Measurements from ENCODE around the gene PHACTR2.
"Not testable (repeated sequence)": the region's sequence is repeated elsewhere in the genome, so short reads cannot be mapped to it uniquely, and the experiment has no call there.

PHACTR2 gene

DNA sequence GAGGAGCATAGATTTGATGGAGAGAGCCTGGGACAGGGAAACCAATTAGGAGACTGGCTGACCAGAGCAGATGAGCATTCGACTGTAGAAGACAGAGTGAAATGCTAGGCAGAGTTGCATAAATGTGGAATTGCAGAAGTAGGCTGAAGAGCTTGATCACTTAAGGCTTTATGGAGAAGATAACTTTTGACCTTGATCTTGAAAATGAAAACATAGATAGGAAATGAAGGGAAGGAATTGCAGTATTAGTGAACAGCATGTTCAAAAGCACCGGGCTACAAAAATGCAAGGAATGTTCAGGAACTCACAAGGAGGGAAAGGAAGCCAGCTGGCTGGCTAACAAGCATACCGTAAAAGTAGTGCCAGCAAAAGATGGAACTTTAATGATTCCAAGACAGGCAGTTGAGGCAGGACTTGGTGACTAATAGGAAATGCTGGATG lies 144.8 kb downstream of the PHACTR2 start:
- DNase-seq: no peak

DNA sequence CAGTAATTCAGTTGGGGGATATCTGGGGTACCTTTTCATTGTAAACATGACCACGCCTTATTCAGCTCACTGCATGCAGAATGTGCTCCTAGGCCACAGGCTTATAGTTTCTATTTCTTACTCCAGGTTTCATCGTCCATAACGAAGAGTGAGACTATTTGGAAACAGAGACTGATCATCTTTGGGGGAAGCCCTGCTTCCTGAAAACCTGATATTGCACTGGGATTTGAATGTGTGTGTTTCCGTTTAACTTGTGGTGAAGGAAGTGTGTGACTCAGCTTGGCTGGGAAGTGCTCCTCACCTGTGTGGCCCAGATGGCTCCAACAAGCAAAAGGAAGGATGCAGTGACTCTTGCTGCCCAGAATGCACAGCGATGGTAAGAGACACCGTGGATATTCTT lies 145.8 kb downstream of the PHACTR2 start:
- DNase-seq: no peak

DNA sequence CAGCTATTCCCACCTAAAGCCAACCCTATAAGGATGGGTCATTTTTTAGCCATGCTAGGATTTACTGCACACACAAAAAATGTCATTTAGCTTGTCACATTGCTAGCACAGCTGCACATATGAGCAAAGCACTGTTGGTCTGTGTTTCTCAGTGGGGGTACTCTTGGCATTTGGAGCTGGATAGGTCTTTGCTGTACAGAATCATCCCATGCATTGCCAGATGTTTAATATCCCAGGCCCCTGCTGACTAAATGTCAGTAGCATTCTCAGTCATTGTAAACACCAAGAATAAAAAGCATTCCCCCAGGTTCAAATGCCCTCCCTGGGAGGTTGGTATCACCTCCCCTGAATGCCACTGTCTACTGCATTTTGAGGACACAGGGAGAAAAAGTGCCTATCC lies 150.8 kb downstream of the PHACTR2 start:
- DNase-seq: no peak

DNA sequence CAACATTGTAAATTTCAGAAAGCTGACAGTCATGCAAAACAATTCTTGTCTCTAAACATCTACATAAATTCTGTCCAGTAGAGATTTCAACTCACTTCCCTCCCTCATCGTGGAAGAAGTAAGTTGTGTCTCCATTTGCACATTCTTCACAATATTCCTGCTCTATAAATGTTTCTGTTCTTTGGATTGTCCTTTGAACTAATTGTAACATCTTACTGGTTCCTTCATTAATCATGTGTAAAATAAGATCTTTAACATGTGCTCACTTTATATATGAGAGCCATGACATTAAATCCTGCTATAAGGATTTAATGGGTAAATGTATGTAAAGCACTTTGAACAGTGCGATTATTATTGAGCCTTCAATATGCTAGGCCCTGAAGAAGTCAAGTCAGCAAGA lies 158.4 kb downstream of the PHACTR2 start:
- no peak for DNase-seq

DNA sequence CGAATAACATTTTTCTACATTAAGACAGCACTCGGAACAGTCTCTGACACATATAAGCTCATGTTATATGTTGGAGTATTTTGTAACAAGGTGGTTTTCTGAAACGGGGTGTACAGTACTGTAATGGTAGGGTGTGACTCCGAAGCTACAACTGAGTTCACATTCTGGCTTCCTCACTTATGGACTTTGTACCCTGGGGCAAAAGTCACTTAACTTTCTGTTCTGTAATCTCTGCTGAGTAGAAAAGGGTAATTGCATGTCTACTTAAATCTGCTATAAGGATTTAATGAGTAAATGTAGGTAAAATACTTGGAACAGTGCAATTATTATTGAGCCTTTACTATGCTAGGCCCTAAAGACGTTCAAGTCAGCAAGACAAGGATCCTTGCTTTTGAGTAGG lies 160.6 kb downstream of the PHACTR2 start:
- no peak for DNase-seq

DNA sequence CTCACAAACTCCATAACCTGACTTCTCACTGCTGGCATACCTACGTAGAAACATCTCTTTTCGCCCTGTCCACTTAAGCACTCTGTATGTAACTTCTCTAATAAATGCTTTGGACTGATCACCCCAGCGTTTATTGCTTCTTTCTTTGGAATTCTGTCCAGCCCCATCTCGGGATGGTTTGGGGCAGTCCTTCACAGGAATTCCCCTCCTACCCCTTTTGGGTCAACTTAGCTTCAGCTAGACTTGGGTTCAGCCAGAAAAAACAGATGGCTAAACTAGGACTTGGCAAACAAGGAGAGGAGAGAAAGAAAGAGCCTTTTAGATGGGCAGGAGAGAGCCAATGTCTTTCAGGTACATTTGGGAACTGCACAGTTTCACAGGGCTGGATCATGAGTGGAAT lies 161.4 kb downstream of the PHACTR2 start:
- DNase-seq: no peak

DNA sequence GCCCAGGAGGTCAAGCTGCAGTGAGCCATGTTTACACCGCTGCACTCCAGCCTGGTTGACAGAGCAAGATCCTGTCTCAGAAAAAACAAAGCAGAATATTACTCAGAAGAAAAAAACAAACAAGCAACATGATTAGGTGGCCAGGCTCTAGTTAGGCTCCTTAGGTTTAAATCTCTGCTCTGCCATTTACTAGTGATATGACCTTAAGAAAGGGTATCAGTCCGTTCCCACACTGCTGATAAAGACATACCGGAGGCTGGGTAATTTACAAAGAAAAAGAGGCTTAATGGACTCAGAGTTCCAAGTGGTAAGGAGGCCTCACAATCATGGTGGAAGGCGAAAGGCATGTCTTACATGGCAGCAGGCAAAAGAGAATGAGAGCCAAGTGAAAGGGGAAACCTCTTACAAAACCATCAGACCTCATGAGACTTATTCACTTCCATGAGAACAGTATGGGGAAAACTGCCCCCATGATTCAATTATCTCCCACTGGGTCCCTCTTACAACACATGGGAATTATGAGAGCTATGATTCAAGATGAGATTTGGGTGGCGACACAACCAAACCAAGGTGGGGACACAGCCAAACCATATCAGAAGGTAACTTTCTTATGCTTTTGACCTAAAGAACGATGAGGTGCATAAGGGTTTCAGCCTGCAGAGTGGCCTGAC lies 163.0 kb downstream of the PHACTR2 start:
- DNase-seq: no peak

DNA sequence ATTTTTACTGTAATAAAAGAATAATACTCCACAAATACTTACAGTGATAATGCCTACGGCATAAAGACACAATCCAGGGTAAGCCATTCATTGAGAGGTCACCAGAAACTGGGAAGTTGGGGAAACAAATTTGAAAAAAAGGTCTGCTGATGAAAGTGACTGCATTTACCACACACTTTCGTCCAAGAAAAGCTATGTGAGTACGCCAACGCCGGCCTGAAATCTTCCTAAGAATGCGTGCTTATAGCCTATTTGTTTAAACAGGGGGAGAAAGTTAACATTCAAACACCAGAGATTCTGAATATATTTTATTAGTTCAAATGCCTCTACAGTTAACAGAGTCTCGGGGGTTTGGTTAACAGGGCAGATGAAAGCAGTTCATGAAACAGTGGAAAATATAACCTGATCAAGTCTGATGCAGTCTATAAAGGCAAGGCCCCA lies 164.7 kb downstream of the PHACTR2 start:
- DNase-seq: peak; percentile 11

DNA sequence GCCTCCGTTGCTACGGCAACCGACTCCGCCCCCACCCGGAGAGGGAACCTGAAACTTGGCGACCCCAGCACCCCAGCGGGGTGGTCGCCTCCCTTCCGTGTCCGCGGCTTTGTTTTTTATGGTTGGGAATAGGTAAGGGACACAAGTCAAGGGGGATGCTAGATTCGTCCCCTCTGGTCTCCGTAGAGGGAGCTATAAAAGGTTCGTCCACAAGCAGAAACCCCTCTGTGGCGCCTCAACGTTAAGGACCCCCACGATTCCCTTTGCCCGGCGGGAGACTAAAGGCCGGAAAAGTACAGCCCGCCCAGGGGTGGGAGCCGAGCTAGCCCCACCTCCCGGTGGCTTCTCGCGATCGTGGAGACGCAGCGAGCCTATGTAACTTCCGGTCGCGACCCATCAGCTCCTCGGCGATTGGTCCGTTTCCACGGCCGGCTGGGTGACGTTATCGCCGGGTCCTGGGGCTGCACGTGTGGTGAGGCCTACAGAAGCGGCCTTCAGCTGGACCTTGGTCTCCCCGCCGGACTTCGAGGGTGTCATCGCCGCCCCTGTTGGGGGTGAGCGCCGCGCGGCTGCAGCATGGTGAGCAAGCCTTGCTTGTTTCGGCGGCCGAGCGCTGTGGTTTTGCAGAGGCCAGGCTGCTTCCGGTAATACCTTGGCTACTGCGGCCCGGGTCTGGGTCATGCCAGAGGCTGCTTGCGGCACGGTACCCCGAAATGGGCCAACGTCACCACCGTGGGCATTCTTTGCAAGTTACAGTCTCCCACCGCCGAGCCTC lies 165.3 kb downstream of the PHACTR2 start, which contains the start of gene LTV1:
Gene LTV1 (plus strand): TSS at position 437 of the 775 bp plus-strand sequence. CDS start 140 bp downstream, at position 577.
- peak; percentile 96 for DNase-seq

DNA sequence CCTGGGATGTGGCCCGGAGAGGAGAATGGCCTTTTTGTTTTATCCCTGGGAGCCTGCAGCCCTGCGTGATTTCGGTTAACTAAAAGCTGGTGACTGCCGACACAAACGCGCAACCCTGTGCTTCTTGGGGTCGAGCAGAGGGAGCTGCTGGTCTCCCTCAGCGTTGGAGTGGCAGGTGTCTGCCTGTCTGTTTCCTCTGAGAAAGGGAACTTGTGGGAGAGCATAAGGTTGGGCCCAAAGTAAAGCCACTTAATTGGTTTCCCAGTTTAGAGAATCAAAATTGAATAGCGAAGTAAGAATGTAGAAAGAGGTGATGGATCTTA lies 165.9 kb downstream of the PHACTR2 start:
- no peak for DNase-seq

DNA sequence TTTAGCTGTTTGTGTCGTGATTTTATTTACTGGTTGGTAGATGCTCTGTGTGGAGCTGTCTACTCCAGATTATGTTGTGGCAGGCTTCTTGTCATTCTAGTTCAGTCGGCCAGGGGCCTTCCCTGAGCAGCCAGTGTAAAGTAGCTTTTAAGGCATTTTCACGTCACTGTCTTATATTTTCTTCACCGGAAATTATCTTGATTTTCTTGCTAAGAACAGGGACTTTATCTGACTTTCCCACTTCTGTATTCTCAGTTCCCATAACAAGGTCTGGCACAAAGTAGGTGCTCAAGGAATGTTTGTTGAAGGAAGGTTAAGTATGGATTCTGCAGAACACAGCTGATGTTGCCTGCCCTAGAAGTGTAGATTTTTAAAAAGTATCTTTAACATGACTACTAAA lies 166.2 kb downstream of the PHACTR2 start:
- no peak for DNase-seq

DNA sequence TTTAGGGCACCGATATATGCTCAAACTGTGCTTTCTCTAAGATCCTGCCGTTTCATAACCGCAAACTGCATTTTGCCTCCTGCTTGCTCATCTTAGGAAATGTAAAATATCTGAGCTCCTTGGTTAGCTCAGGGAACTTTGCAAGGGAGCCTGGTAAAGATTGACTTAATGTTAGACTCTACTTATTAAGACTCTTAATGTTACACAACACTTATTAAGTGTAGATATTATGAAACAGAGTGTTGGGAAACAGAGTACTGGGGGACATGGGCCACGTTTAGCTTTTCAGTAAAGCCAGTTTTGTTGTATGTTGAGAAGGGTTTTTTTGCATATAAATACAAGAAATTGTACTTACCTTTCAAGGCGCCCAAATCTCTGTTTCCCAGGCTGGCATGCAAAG lies 167.3 kb downstream of the PHACTR2 start:
- no peak for DNase-seq

DNA sequence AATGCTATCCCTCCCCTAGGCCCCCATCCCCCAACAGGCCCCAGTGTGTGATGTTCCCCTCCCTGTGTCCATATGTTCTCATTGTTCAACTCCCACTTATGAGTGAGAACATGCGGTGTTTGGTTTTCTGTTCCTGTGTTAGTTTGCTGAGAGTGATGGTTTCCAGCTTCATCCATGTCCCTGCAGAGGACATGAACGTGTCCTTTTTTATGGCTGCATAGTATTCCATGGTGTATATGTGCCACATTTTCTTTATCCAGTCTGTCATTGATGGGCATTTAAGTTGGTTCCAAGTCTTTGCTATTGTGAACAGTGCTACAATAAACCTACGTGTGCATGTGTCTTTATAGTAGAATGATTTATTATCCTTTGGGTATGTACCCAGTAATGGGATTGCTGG lies 173.9 kb downstream of the PHACTR2 start:
- DNase-seq: not testable (repeated sequence)

DNA sequence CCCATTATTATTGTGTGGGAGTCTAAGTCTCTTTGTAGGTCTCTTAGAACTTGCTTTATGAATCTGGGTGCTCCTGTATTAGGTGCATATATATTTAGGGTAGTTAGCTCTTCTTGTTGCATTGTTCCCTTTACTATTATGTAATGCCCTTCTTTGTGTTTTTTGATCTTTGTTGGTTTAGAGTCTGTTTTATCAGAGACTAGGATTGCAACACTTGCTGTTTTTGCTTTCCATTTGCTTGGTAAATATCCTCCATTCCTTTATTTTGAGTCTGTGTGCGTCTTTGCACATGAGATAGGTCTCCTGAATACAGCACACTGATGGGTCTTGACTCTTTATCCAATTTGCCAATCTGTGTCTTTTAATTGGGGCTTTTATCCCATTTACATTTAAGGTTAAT lies 177.3 kb downstream of the PHACTR2 start:
- DNase-seq: not testable (repeated sequence)

DNA sequence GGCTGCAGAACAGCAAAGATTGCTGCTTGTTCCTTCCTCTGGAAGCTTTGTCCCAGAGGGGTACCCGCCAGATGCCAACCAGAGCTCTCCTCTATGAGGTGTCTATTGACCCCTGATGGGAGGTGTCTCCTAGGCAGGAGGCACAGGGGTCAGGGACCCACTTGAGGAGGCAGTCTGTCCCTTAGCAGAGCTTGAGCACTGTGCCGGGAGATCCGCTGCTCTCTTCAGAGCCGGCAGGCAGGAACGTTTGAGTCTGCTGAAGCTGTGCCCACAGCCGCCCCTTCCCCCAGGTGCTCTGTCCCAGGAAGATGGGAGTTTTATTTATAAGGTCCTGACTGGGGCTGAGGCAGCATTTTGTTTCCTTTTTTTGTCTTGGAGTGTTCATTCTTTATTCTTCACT lies 179.0 kb downstream of the PHACTR2 start:
- not testable (repeated sequence) for DNase-seq

DNA sequence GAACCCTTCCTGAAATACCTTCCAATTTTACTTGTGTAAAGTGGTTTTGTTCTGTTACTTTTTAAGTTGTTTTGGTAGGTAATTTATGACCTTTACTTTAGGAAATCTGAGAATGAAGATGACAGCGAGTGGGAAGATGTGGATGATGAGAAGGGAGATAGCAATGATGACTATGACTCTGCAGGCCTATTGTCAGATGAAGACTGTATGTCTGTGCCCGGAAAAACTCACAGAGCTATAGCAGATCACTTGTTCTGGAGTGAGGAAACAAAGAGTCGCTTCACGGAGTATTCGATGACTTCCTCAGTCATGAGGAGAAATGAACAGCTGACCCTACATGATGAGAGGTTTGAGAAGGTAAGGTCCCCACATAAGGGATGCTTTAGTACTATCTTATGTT lies 179.9 kb downstream of the PHACTR2 start:
- no peak for DNase-seq

DNA sequence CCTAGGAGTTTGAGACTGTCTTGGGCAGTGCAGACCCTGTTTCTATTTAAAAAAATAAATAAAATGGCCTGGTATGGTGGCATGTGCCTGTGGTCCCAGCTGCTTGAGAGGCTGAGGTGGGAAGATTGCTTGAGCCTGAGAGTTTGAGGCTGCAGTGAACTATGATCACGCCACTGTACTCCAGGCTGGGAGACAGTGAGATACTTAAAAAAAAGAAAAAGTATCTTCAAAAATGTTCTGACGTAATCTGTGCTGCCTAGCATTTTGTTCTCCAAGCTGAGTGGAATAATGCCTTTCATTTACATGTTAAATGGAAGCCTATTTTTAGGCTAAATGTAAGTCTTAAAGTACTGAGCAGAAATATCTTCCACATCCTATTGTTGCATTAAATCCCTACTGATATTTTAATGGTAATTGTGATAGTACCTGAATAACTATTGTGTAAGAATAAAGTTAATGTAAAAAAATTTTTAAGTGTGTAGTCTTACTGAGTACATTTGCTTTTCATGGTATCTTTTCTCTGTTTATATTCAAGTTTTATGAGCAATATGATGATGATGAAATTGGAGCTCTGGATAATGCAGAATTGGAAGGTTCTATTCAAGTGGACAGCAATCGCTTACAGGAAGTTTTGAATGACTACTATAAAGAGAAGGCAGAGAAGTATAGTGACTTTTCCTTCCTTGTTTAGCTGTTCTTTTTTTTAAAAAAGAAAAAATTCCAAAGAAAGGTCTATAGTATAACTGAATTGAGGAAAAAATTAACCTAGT lies 182.3 kb downstream of the PHACTR2 start:
- DNase-seq: no peak

DNA sequence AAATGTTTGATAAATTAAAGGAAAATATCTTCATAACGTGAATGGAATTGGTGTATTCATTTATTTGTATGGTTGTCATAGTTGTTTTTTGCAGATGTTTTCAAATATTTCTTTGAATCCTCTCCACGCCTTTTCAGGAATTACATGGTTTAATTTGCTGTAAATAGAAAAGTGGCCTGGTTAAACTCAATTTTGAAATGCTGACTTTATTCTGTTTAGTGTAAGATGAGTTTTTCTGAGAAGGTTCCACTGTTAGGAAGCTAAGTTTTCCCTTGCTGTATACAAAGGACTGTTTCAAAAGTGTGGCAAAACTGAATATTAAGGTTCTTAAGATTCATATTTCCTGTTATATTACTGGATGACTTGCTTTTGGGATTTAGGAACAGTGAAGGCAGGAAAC lies 186.0 kb downstream of the PHACTR2 start:
- no peak for DNase-seq

DNA sequence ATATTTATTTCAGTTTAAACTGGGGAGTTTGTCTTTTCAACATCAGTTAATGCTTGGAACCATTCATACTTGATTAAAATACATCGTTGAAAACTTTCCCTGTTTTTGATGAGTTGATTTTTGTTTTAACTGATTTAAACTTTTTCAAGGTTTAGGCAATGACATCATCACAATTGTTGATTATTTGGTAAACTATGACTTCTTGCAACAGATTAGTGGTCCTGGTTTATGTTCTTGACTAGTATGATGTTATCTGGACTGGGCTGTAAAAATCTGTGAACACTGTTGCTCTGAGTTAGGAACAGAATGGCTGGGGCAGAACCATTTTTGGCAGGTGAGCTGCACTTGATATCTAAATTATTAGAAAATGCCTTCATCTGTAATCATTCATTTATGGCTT lies 186.5 kb downstream of the PHACTR2 start, which contains the start of gene ZC2HC1B:
Gene ZC2HC1B (plus strand): TSS at position 241 of the 400 bp plus-strand sequence. CDS start 66 bp downstream, at position 307.
- DNase-seq: no peak

DNA sequence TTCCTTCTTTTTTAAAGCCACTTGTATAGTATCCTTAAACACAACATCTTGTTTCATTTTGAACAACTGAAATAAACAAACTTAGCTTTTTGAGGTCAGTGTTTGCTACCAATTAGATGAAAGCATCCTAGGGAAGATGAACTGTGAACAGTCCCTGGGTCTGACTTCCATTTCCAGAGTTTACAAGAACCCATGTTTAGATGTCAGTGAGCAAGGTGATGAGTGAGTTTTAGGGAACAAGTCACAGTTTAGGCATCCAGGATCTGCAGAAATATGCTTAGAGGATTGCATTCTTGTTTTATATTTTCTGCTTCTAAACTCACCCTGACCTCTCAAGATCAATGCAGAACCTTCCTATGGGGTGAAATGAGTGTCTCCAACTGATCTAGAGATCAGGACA lies 189.5 kb downstream of the PHACTR2 start:
- DNase-seq: no peak

DNA sequence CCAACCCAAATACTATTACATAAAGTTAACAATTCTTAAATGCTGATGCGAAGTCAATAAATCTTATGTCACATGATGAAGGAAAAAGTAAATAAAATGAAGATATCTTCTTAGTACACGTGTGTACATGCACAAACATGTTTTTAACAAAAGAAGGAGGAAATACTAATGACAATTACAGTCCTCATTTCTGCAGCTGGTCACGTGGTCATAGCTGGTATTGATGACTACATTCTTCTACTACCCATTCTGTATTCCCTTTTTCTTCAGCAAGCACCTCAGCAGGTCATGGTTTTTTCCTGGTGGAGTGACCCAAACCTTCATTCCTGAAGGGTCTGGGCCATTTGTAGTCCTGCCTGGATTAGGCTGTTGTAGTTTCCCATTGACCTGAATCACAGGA lies 191.0 kb downstream of the PHACTR2 start:
- DNase-seq: not testable (repeated sequence)

DNA sequence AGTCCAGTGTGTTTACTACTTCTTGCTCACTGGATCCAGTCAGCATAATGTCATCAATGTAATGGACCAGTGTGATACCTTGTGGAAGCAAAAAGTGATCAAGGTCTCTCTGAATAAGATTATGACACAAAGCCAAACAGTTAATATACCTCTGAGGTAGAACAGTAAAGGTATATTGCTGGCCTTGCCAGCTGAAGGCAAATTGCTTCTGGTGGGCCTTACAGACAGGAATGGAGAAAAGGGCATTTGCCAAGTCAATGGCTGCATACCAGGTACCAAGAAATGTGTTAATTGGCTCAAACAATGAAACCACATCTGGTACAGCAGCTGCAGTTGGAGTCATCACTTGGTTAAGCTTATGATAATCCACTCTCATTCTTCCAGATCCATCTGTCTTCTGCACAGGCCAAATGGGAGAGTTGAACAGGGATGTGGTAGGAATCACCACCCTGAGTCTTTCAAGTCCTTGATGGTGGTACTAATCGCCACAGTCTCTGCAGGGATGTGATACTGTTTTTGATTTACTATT lies 193.5 kb downstream of the PHACTR2 start:
- not testable (repeated sequence) for DNase-seq

DNA sequence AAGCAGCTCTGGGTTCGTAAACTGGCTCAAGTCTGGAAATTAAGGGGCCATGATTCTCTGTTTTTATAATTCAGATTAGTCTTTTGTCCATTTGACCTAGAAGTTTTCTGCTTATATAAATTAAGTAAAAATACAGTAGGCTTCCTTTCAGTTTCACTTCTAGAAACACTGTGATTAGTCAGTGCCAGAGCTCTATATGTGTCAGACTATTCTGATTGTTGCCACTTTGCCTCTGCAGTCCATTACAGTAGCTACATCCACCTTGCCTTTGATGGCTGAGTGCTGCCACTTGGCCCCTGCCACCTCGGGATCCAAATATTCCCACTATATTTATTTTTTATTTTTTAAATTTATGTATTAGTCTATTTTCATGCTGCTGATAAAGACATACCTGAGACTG lies 194.4 kb downstream of the PHACTR2 start:
- DNase-seq: no peak
